Hematopoietic multipotent progenitor cell treated with erythropoietin and hydrocortisone succinate and interleukin-3 and kit ligand, for 17 days (in vitro differentiated cells): Measurements from ENCODE around the gene FLYWCH1.
A peak's percentile ranks its signal among the peaks of the same experiment; 100 is the strongest.

ENCODE experiments used
- DNase-seq: peaks from one replicate; pipeline ENCODE4 v3.0.0-alpha.2; 2015; ENCODE audit warnings: low spot score

The FLYWCH1 gene, protein sequence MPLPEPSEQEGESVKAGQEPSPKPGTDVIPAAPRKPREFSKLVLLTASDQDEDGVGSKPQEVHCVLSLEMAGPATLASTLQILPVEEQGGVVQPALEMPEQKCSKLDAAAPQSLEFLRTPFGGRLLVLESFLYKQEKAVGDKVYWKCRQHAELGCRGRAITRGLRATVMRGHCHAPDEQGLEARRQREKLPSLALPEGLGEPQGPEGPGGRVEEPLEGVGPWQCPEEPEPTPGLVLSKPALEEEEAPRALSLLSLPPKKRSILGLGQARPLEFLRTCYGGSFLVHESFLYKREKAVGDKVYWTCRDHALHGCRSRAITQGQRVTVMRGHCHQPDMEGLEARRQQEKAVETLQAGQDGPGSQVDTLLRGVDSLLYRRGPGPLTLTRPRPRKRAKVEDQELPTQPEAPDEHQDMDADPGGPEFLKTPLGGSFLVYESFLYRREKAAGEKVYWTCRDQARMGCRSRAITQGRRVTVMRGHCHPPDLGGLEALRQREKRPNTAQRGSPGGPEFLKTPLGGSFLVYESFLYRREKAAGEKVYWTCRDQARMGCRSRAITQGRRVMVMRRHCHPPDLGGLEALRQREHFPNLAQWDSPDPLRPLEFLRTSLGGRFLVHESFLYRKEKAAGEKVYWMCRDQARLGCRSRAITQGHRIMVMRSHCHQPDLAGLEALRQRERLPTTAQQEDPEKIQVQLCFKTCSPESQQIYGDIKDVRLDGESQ

GRCh38 chr16:2911638-2912329, at the start of gene FLYWCH1:
Gene FLYWCH1 (plus strand): TSS chr16:2911931. CDS start chr16:2929686, 17,755 bp downstream.
- DNase-seq, result peak; percentile 94

DNA sequence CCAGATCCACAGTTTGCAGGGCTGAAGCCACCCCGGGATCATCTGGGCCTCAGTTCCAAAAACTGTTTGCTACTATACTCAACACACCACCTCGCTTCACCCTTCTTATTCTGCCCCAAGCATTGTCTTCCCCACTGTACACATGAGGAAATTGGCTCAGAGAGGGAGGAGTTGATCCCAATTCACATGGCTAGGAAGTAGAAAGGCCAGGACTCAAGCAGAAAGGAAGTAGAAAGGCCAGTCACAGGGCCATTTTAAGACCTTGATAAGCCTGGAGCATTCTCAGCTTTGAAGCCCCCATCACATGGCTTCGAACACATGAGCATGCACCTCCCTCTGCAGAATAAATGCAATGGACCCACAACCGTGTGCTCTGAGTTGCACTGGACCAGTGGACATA, 46.1 kb upstream of the FLYWCH1 start:
- no peak for DNase-seq

DNA sequence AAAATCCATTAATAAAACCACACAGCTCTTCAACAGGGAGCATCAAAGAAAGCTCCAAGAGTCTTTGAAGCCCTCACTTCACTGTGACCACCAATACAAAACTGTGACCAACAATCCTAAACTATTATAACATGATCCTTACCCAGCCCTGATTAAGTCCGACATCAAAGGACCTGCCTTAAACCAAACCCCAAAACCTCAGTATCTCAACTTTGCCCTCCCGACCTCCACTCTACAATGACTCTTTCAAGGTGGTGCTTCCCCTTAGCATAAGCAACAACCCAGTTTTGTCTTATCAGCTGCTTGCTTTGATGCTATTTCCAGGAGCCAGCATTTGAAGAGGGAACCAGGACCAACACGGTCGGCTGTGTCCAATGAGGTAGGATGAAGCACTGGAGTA, 45.3 kb upstream of the FLYWCH1 start:
- no peak for DNase-seq

- DNase-seq, result no peak
Observed at GRCh38 chr16:2867661-2867986, 44.1 kb upstream of the FLYWCH1 start.

GRCh38 chr16:2867987-2868789, 43.5 kb upstream of the FLYWCH1 start:
- DNase-seq, result peak; percentile 88

DNA sequence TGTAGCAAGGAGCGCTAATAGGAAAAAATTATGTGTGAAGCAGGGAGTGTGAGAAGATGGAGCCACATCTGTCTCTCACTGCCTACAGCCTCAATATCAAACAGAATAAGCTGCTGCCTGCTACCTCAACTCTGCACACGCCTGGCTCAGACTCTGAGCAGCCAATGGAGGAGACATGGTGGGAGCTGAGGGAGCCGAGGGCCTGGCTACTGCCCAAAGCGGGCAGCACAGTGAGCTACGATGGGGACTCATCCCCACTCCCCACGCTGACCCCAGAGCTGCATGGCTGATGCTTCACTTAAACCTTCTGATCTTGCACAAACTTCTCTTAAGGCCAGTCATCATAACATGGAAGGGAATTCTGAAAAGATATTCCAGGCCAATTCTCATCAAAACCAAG, 39.8 kb upstream of the FLYWCH1 start:
- no peak for DNase-seq

- no peak for DNase-seq
Observed at GRCh38 chr16:2874032-2874911, 37.5 kb upstream of the FLYWCH1 start.

- DNase-seq, result peak; percentile 81
Observed at GRCh38 chr16:2874912-2875362, 36.8 kb upstream of the FLYWCH1 start.

DNA sequence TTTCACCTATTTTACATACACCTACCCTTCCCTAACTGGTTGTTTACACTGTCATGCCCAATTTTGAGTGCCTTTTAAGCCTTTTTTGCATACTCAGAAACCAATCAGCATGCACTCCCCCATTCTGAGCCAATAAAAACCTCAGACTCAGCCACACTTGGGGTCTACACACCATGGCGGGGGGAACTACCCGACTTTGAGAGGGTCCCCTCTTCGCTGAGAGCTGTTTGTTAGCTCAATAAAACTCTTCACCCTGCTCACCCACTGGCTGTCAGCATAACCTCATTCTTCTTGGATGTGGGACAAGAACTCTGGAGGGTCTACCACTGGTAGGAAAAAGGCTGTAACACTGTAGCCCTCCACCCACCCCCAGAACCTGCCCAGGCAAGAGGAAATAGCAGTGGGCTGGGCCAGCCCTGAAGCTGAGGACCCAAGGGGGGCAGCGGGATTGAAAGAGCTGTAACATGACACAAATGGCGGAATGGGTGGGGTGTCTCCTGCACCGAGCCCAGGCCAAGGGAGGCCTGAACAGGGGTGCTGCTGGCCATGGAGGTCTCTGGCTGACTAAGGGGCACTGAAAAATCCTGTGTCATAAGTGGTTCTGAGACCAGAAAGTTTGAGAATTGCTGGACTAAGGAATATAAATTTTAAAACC, 31.8 kb upstream of the FLYWCH1 start:
- no peak for DNase-seq

DNA sequence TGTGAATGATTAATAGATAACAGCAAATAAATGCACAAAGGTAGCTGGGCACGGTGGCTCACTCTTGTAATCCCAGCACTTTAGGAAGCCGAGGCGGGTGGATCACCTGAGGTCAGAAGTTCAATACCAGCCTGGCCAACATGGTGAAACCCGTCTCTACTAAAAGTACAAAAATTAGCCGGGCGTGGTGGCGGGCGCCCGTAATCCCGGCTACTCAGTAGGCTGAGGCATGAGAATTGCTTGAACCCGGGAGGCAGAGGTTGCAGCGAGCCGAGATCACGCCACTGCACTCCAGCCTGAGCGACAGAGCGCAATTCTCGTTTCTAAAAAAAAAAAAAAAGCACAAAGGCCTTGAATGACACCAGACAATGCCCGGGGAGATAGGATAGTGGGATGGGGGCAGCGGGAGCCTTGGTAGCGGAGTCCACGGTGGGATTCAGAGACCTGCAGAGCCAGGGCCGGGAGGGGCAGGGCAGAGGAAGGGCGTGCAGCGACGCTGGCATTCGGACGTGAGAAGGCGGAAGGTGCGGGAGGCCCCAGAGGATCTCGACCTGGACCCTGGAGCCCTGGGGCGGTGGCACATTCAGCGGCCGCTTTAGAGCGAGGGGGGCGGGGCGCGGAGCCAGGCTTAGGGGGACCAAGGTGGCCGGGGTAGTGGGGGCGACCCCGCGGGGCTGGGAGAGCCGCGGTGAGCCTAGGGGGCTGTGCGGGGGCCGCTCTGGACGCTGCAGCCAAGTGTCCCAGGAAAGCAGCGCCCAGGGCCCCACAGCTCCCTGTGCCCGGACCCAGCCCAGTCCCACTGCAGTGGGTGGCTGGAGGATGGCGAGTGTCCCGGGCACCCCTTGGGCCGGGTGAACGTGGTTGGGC, 29.7 kb upstream of the FLYWCH1 start:
- no peak for DNase-seq

DNA sequence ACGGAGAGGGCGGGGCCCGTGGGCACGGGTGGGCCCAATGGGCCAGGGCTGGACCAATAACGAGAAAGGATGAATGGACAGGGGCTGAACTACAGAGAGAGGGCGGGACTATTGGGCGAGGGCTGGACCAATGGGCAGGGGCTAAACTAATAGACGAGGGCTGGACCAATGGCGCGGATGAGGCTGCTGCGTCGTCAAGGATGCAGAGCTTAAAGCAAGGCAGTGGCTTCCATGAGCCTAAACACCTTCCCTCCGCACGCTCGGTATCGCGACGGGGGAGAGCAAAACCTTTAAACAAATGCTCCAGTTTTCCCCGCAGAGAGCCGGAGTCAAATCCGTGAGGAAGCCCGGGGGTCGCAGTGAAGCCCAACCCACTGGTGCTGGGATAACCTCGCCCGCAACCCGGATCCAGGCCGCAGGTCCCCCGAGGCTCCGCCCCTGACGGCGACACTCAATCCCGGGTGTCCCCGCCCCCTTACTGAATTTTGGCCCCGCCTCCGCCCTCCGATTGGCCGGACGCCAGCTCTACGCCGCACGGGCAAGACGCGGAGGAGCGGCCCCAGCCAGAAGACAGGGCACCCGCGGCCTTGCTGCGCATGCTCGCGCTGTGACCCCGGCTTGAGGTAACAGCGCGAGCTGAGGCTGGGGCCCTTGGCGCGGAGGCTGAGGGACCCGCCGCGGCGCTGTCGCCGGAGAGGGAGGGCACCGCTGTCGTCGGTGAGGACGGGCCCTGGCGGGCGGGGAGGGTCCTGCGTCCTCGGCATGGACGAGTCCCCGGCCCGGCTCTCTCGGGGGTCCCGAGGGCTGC, 28.9 kb upstream of the FLYWCH1 start, which contains the start of gene FLYWCH2:
FLYWCH2 (plus strand) TSS at position 566 of the 808 bp plus-strand sequence. CDS start 13,235 bp downstream, outside the sequence.
- peak; percentile 95 for DNase-seq

DNA sequence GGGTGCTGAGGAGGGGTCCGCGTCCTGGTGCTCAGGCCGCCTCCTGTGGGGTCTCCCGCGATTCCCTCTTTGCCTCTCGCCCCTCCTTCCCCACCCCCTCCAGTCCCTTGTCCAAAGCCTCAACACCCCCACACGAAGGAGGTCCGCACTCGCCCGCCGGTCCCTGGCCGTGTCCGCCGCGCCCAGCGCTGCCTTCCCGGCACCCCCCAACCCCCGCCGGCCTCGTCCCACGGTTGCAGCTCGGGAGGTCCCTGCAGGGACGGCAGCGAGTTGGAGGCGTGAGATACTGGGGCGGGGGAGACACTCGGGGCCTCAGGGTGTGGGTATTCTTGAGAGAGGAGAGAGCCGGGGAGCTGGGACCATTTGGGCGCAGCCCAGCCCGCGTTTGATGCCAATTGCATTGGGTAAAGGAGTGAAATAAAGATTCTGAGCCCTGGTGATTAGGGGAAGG, 28.2 kb upstream of the FLYWCH1 start:
- DNase-seq, result no peak

GRCh38 chr16:2884041-2884451, 27.7 kb upstream of the FLYWCH1 start:
- DNase-seq, result no peak

DNA sequence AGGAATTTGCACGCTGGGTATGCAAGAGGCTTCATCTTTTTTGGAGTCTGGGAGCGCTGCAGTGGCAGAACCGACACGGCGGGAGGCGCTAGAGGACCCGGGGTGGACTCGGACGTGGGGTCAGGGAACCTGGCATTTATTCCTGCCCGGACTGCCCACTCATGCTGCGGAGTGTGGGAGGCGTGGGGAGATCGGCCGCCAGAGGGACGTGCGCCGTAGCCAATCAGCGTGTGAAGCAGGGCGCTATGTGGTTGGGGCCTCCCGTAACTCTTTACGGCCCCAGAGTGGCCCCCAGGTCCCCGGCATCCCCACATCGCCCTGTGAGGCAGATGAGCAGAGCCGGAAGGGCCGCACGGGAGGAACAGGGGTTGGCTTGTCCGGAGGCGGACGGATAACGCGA, 17.5 kb upstream of the FLYWCH1 start:
- no peak for DNase-seq

DNA sequence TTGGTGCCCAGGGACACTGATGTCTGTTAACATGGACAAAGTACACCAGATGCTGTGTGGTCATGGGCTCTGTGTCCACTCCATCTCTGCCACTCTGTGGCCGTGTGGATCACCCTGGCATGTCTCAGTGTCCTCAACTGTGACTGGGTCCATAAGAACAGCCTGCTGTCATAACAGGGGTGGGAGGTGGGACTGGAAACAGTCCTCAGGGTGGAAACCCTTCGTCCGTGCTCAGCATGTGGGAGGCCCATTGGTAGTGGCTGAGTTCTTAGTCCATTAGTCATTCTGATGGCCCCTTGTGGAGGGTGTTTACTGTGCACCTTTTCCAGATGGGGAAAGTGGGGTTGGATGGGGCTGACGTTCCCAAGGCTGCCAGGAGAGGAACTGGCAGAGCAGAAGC, 15.9 kb upstream of the FLYWCH1 start:
- DNase-seq, result no peak

DNA sequence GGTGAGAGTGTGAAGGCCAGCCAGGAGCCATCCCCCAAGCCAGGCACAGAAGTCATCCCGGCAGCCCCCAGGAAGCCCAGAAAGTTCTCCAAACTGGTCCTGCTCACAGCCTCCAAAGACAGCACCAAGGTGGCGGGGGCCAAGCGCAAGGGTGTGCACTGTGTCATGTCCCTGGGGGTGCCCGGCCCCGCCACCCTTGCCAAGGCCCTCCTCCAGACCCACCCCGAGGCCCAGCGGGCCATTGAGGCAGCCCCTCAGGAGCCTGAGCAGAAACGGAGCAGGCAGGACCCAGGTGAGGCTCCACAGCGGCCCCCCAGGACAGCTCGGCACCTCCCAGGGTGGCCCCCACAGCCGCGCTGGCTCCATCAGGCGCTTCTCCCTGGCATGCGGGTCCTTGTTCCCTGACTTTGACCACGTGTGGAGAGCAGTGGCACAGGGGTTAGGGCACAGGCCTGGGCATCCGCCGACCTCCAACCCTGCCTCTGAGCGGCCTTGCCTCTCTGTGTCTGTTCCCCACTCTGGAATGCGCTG, 15.2 kb upstream of the FLYWCH1 start:
- no peak for DNase-seq

- no peak for DNase-seq
Observed at GRCh38 chr16:2897110-2897509, 14.6 kb upstream of the FLYWCH1 start.
